Thoracic aorta (tissue), 2 donors: ENCODE data around the gene PNMA6E. TPM values are rescaled to one million over a fixed set of nuclear protein-coding genes. Genes with fewer than 3 reads are reported as not detected.
"Not testable (repeated sequence)": the region's sequence is repeated elsewhere in the genome, so short reads cannot be mapped to it uniquely, and the experiment has no call there.

Source experiments
- ATAC-seq: fragments of 150-250 bp; one replicate; pipeline ENCODE4 v1.8.0; 2017; ENCODE audit warnings: low read depth; ENCODE audit not compliant: insufficient number of reproducible peaks, low FRiP score
- DNase-seq: peaks from one replicate; pipeline ENCODE4 v3.0.0-alpha.2; 2020; ENCODE audit warnings: low spot score
- H3K27ac ChIP-seq, 2 donors: fragments of 200-600 bp; sonication (generic); 1 replicate in 1 of 2; 2 replicates in 1 of 2; pipeline ENCODE4 v1.5.1; 2016; ENCODE audit warnings: mild to moderate bottlenecking in 2 of 2, moderate library complexity in 2 of 2
- H3K27me3 ChIP-seq: fragments of 200-600 bp; sonication (generic); replicated peaks from 2 replicates; pipeline ENCODE4 v1.6.0; 2016; ENCODE audit warnings: mild to moderate bottlenecking; ENCODE audit not compliant: insufficient read depth
- H3K36me3 ChIP-seq: fragments of 200-600 bp; sonication (generic); one replicate; pipeline ENCODE4 v1.5.1; 2016
- H3K4me1 ChIP-seq, 2 donors: fragments of 200-600 bp; sonication (generic); 1 replicate in 1 of 2; 2 replicates in 1 of 2; pipeline versions ENCODE4 v1.5.1 to v1.6.0; 2016; ENCODE audit warnings: low read depth in 2 of 2, mild to moderate bottlenecking in 1 of 2; ENCODE audit not compliant: control insufficient read depth in 1 of 2
- H3K4me3 ChIP-seq: fragments of 200-600 bp; sonication (generic); 2 replicates; pipeline ENCODE4 v1.5.1; 2016; ENCODE audit warnings: mild to moderate bottlenecking
- H3K9me3 ChIP-seq: fragments of 200-600 bp; sonication (generic); 2 replicates; pipeline ENCODE4 v1.5.1; 2016
- CTCF ChIP-seq: fragments of 200-600 bp; sonication (generic); IDR thresholded peaks from one replicate; pipeline ENCODE4 v1.5.1; 2019; ENCODE audit warnings: antibody characterized with exemption
- total RNA-seq, 2 donors: library from RNA; depleted of rRNA; stranded (reverse); fragments of >200 nt; gene quantifications; one replicate each; pipeline versions ENCODE4 v1.1.0 to v1.2.3, GENCODE V29; 2016

Gene PNMA6E
- total RNA-seq, 2 donors from 2014 or later = not detected

GRCh38 chrX:153408221-153408721, 7.1 kb upstream of the PNMA6E start:
- H3K27me3 ChIP-seq = no peaks in the 10 kb centered on the region
- no peak overlapping the region for H3K4me3 ChIP-seq
- TF ChIP-seq CTCF = no peak
- no peak overlapping the region for H3K27ac ChIP-seq
- H3K4me1 ChIP-seq = no peaks in the 10 kb centered on the region
- ATAC-seq (no peak), DNase-seq (no peak)
- no peaks in the 10 kb centered on the region for H3K9me3 ChIP-seq
- no peaks in the 10 kb centered on the region for H3K36me3 ChIP-seq

- no peak for ATAC-seq
- no peak overlapping the region for H3K4me3 ChIP-seq
These were observed 6.6 kb upstream of the PNMA6E start for GRCh38 chrX:153407736-153408135.

GRCh38 chrX:153406903-153407302, 5.8 kb upstream of the PNMA6E start:
- H3K36me3 ChIP-seq = no peaks in the 10 kb centered on the region
- TF ChIP-seq CTCF = no peak
- H3K4me1 ChIP-seq = no peaks in the 10 kb centered on the region
- no peak overlapping the region for H3K27ac ChIP-seq
- ATAC-seq (no peak), DNase-seq (no peak)
- H3K9me3 ChIP-seq = no peaks in the 10 kb centered on the region
- H3K27me3 ChIP-seq = no peaks in the 10 kb centered on the region
- no peak overlapping the region for H3K4me3 ChIP-seq

More at GRCh38 chrX:153407736-153408135, 6.6 kb upstream of the PNMA6E start:
- Histone ChIP-seq H3K9me3 (no peaks in the 10 kb centered on the region), H3K4me1 (no peaks in the 10 kb centered on the region), H3K27me3 (no peaks in the 10 kb centered on the region), H3K27ac (no peak overlapping the region), H3K36me3 (no peaks in the 10 kb centered on the region)
- no peak for DNase-seq
- no peak for TF ChIP-seq CTCF

GRCh38 chrX:153406011-153406410, 4.9 kb upstream of the PNMA6E start:
- H3K27ac ChIP-seq = no peak overlapping the region
- DNase-seq = no peak
- H3K4me1 ChIP-seq = no peaks in the 10 kb centered on the region
- no peaks in the 10 kb centered on the region for H3K27me3 ChIP-seq
- no peaks in the 10 kb centered on the region for H3K9me3 ChIP-seq
- no peak for ATAC-seq
- no peaks in the 10 kb centered on the region for H3K36me3 ChIP-seq
- H3K4me3 ChIP-seq = no peak overlapping the region
- TF ChIP-seq CTCF = no peak

- Histone ChIP-seq H3K9me3 (no peaks in the 10 kb centered on the region), H3K4me1 (no peaks in the 10 kb centered on the region), H3K36me3 (no peaks in the 10 kb centered on the region), H3K4me3 (no peak overlapping the region), H3K27me3 (no peaks in the 10 kb centered on the region), H3K27ac (no peak overlapping the region)
- DNase-seq = no peak
- no peak for TF ChIP-seq CTCF
- ATAC-seq = no peak
These were observed 4.3 kb upstream of the PNMA6E start for GRCh38 chrX:153405426-153405825.

- H3K4me1 ChIP-seq, H3K9me3 ChIP-seq, H3K27me3 ChIP-seq, H3K27ac ChIP-seq, ATAC-seq, DNase-seq, H3K36me3 ChIP-seq, H3K4me3 ChIP-seq: not testable (repeated sequence)
These were observed 3.2 kb upstream of the PNMA6E start for GRCh38 chrX:153404333-153404732.
